Spleen (tissue), 11 donors: ENCODE measurements around the gene EFHB. TPM values are rescaled to one million over a fixed set of nuclear protein-coding genes. Genes with fewer than 3 reads are reported as not detected.
"Not testable (repeated sequence)": the region's sequence is repeated elsewhere in the genome, so short reads cannot be mapped to it uniquely, and the experiment has no call there.

Experiments
- DNase-seq: peaks from one replicate; pipeline ENCODE4 v3.0.0-alpha.2; 2020
- H3K27ac ChIP-seq, 8 donors: fragments of 200-600 bp; sonication (generic) in 7 of 8; 1 replicate in 4 of 8; 2 replicates in 4 of 8; pipeline versions ENCODE4 v1.5.0 to v1.8.0; 2016 to 2021; ENCODE audit warnings: inconsistent platforms in 4 of 8, mild to moderate bottlenecking in 4 of 8, moderate library complexity in 1 of 8
- H3K27me3 ChIP-seq, 7 donors: fragments of 200-600 bp; sonication (generic) in 6 of 7; replicated peaks in 1 of 7; 1 replicate in 4 of 7; 2 replicates in 3 of 7; pipeline versions ENCODE4 v1.5.0 to v1.8.0; 2016 to 2021; ENCODE audit warnings: inconsistent platforms in 3 of 7, mild to moderate bottlenecking in 1 of 7
- H3K36me3 ChIP-seq, 6 donors: fragments of 200-600 bp; sonication (generic) in 5 of 6; 1 replicate in 4 of 6; 2 replicates in 2 of 6; pipeline versions ENCODE4 v1.5.0 to v1.8.0; 2016 to 2021; ENCODE audit warnings: inconsistent platforms in 2 of 6
- H3K4me1 ChIP-seq, 6 donors: fragments of 200-600 bp; sonication (generic) in 5 of 6; 1 replicate in 3 of 6; 2 replicates in 3 of 6; pipeline versions ENCODE4 v1.5.0 to v1.8.0; 2016 to 2021; ENCODE audit warnings: inconsistent platforms in 3 of 6
- H3K4me3 ChIP-seq, 8 donors: fragments of 200-600 bp; sonication (generic) in 7 of 8; 1 replicate in 4 of 8; 2 replicates in 4 of 8; pipeline versions ENCODE4 v1.5.0 to v1.8.0; 2016 to 2021; ENCODE audit warnings: inconsistent platforms in 4 of 8, mild to moderate bottlenecking in 4 of 8, moderate library complexity in 2 of 8
- H3K9me3 ChIP-seq, 8 donors: fragments of 200-600 bp; sonication (generic) in 7 of 8; 1 replicate in 4 of 8; 2 replicates in 4 of 8; pipeline versions ENCODE4 v1.5.0 to v1.8.0; 2016 to 2021; ENCODE audit warnings: inconsistent platforms in 4 of 8
- POLR2A ChIP-seq, 3 donors: fragments of 450-650 bp; IDR thresholded peaks; one replicate each; pipeline ENCODE4 v1.5.1; 2017; ENCODE audit warnings: antibody characterized with exemption in 3 of 3, mild to moderate bottlenecking in 1 of 3
- POLR2AphosphoS5 ChIP-seq, 3 donors: sonication (generic); formaldehyde crosslinking; IDR thresholded peaks; one replicate each; pipeline ENCODE4 v1.5.1; 2017; ENCODE audit warnings: antibody characterized with exemption in 3 of 3
- WGBS, 5 donors: extraction: QIAGEN DNeasy Blood & Tissue Kit in 3 of 5; methylation state at CpG; one replicate each; pipeline versions ENCODE4 v1.1.5 to v1.1.7; 2013 to 2018; 5-methylcytosine and 5-hydroxymethylcytosine counted together
- intact Hi-C: fragments of 100-400 bp; cut with DNase I; formaldehyde crosslinking; loops from one replicate; pipeline ENCODE4 v1.15.0; 2023; ENCODE audit warnings: low total_unique reads
- polyA plus RNA-seq, 3 donors: library from polyadenylated mRNA; stranded (reverse); fragments of 200-250 nt; gene quantifications; one replicate each; pipeline ENCODE4 v1.2.1, GENCODE V29; 2013
- total RNA-seq, 7 donors: library from RNA; depleted of rRNA in 3 of 7; stranded (reverse); fragments of >200 nt in 3 of 7; fragmentation: NEBNext Ultra II Directional in 4 of 7; extraction: Animal tissue kit (Norgen Biotek cat#: 25700) in 4 of 7; gene quantifications; one replicate each; pipeline versions ENCODE4 v1.1.0 to v1.2.1, GENCODE V29; 2016 to 2021
- TF ChIP-seq, protein P1 (sequence below), 11 experiments: fragments of 200-600 bp in 7 of 11; fragments of 450-650 bp in 4 of 11; sonication (generic) in 4 of 11; IDR thresholded peaks in 8 of 11; conservative IDR thresholded peaks in 3 of 11; 1 replicate in 7 of 11; 2 replicates in 4 of 11; pipeline versions ENCODE4 v1.4.0 to v1.8.0; 2016 to 2021; ENCODE audit warnings: antibody characterized with exemption in 11 of 11, inconsistent platforms in 4 of 11, mild to moderate bottlenecking in 1 of 11
- donor health status: healthy with polysubstance abuse.
- donor health status: DM: no; HTN: no; CAD: no; lungs with moderate emphysema.
- donor health status: DM: no; HTN: no; CAD: no.
- donor health status: Bipolar disorder and iron deficiency.
- donor health status: healthy.
- donor health status: DM: no; HTN: no; CAD: no.
- donor health status: DM: yes; HTN: yes; CAD: no.

The EFHB gene
- total and polyA plus RNA-seq, 10 donors, result 0.83 to 2.7 (median 1.6) TPM; not detected in 2

DNA sequence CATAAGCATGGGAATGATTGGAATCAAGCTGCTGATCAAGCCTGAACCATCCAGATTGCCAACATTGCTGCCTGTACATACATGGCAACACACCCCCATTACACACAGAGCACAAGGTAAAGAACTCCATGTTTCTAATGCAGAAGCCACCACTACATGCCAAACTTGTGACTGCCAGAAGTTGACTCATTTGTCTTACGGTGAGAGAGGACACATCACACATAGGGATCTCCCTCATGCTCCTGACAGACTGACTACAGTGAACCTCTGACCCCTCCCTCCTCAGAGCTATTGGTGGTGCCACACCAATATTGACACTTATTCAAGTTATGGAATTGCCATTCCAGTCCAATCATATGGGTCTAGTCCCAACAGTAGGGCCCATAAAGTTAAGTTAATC, 42.3 kb downstream of the EFHB start:
- Histone ChIP-seq H3K27me3 (no peaks in the 10 kb centered on the region), H3K4me3 (no peak overlapping the region), H3K36me3 (no peaks in the 10 kb centered on the region), H3K9me3 (no peaks in the 10 kb centered on the region), H3K4me1 (no peaks in the 10 kb centered on the region), H3K27ac (no peak overlapping the region)
- no peak for DNase-seq
- no peak for TF ChIP-seq POLR2AphosphoS5 (IDR thresholded peaks at IDR 0.05)
- TF ChIP-seq, protein P1, sequence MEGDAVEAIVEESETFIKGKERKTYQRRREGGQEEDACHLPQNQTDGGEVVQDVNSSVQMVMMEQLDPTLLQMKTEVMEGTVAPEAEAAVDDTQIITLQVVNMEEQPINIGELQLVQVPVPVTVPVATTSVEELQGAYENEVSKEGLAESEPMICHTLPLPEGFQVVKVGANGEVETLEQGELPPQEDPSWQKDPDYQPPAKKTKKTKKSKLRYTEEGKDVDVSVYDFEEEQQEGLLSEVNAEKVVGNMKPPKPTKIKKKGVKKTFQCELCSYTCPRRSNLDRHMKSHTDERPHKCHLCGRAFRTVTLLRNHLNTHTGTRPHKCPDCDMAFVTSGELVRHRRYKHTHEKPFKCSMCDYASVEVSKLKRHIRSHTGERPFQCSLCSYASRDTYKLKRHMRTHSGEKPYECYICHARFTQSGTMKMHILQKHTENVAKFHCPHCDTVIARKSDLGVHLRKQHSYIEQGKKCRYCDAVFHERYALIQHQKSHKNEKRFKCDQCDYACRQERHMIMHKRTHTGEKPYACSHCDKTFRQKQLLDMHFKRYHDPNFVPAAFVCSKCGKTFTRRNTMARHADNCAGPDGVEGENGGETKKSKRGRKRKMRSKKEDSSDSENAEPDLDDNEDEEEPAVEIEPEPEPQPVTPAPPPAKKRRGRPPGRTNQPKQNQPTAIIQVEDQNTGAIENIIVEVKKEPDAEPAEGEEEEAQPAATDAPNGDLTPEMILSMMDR (IDR thresholded peaks at IDR 0.05 in 8 of 11, conservative IDR thresholded peaks at IDR 0.05 in 3 of 11), result no peak
- TF ChIP-seq POLR2A (IDR thresholded peaks at IDR 0.05), result no peak
- intact Hi-C loops, result no loop called here
- 86 to 100% (median 96%) methylated on average over 1 of the region's 1 CpG for WGBS, 5 donors

DNA sequence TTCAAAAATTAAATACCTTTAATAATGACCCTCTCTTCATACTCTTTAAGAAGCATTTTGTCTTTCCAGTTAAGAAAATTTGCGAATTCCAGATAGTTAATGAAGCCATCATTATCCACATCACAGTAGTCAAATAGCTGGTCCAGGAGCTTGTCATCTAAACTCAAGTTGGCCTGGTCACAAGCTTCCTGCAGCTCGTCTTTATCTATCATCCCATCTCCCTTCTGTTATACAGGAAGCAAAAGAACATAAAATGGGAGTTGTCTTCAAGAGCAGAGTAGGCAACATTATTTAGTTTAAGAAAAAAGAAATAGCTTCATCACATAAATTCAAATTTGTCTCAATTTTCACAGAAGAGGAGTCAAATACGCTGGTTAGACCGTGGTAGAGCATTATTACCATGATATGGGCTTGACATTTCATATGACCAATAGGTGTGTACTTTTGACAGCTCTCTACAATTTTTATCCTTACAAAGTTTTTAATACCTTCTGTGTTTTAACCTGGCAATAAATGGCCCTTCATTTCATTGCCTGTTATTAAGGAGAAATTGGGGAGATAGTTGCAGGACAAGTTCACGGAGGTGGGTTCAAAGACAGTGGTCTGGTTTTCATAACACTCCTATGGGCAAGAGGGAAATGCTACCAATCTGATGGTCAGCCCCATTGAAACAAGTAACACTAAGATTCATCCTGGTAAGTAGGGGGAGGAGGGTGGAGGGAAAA, 45.4 kb downstream of the EFHB start:
- Histone ChIP-seq H3K27ac (peak overlapping the region in 6 of 8 donors; percentile 4 to 45 (median 35)), H3K27me3 (no peaks in the 10 kb centered on the region), H3K36me3 (no peaks in the 10 kb centered on the region), H3K4me3 (no peak overlapping the region), H3K4me1 (peaks cover 0 to 6% (median 0%) of the 10 kb centered on the region in 6 donors), H3K9me3 (no peaks in the 10 kb centered on the region)
- WGBS, 5 donors, result 68 to 79% (median 73%) methylated on average over 5 of the region's 5 CpGs
- no peak for DNase-seq
- TF ChIP-seq, protein P1 (IDR thresholded peaks at IDR 0.05 in 8 of 11, conservative IDR thresholded peaks at IDR 0.05 in 3 of 11), result no peak
- TF ChIP-seq POLR2A (IDR thresholded peaks at IDR 0.05) (no peak), POLR2AphosphoS5 (IDR thresholded peaks at IDR 0.05) (no peak)
- intact Hi-C loops, result no loop called here

DNA sequence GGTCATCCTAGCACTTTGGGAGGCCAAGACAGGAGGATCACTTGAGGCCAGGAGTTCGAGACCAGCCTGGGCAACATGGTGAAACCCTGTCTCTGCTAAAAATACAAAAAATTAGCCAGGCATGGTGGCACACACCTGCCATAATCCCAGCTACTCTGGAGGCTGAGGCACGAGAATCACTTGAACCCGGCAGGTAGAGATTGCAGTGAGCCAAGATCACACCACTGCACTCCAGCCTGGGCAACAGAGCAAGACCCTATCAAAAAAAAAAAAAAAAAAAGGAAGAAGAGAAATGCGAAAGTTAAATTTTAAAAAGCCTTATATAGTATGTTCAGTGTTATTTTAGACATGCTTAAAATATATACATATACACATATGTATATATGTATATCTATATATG, 46.9 kb downstream of the EFHB start:
- intact Hi-C loops, H3K27ac ChIP-seq, H3K4me3 ChIP-seq, H3K27me3 ChIP-seq, H3K4me1 ChIP-seq, H3K9me3 ChIP-seq, H3K36me3 ChIP-seq, DNase-seq: not testable (repeated sequence)
- WGBS, 5 donors, result 86 to 94% (median 90%) methylated on average over 4 of the region's 4 CpGs

DNA sequence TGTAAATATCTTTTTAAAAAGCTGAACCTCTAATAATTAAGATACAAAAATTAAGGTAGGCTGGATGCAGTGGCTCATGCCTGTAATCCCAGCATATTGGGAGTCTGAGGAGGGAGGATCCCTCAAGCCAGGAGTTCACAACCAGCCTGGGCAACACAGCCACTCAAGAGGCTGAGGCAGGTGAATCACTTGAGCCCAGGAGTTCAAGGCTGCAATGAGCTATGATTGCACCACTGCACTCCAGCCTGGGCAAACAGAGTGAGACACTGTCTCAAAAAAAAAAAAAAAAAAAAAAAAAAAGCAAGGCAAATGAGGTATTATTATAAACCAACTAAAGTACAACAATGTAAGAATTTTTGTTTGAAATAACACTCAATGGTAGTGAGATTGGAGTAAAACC, 47.6 kb downstream of the EFHB start:
- DNase-seq, result no peak
- no peaks in the 10 kb centered on the region for H3K36me3 ChIP-seq
- no peak overlapping the region for H3K27ac ChIP-seq
- H3K9me3 ChIP-seq, result no peaks in the 10 kb centered on the region
- intact Hi-C loops, result no loop called here
- TF ChIP-seq POLR2AphosphoS5 (IDR thresholded peaks at IDR 0.05), result no peak
- no peak for TF ChIP-seq POLR2A (IDR thresholded peaks at IDR 0.05)
- TF ChIP-seq, protein P1 (IDR thresholded peaks at IDR 0.05 in 8 of 11, conservative IDR thresholded peaks at IDR 0.05 in 3 of 11), result no peak
- no peaks in the 10 kb centered on the region for H3K27me3 ChIP-seq
- no peak overlapping the region for H3K4me3 ChIP-seq
- H3K4me1 ChIP-seq, result peaks cover 0 to 6% (median 0%) of the 10 kb centered on the region in 6 donors
